ENCODE results near the gene PRPSAP1. TPM values are rescaled to one million over a fixed set of nuclear protein-coding genes. Genes with fewer than 3 reads are reported as not detected.

Gene PRPSAP1
- total and polyA plus RNA-seq, 8 donors, result 25.0 to 49.0 (median 38.4) TPM

- DNase-seq, result no peak
- no peaks in the 10 kb centered on the region for H3K27me3 ChIP-seq
- H3K27ac ChIP-seq, result no peak overlapping the region
- H3K9me3 ChIP-seq, result no peaks in the 10 kb centered on the region
- 75 to 91% (median 83%) methylated on average over 3 of the region's 3 CpGs for WGBS, 5 donors
- TF ChIP-seq POLR2AphosphoS5 (IDR thresholded peaks at IDR 0.05) (no peak), EP300 (IDR thresholded peaks at IDR 0.05) (no peak), POLR2A (IDR thresholded peaks at IDR 0.05) (no peak)
- TF ChIP-seq, protein P1, sequence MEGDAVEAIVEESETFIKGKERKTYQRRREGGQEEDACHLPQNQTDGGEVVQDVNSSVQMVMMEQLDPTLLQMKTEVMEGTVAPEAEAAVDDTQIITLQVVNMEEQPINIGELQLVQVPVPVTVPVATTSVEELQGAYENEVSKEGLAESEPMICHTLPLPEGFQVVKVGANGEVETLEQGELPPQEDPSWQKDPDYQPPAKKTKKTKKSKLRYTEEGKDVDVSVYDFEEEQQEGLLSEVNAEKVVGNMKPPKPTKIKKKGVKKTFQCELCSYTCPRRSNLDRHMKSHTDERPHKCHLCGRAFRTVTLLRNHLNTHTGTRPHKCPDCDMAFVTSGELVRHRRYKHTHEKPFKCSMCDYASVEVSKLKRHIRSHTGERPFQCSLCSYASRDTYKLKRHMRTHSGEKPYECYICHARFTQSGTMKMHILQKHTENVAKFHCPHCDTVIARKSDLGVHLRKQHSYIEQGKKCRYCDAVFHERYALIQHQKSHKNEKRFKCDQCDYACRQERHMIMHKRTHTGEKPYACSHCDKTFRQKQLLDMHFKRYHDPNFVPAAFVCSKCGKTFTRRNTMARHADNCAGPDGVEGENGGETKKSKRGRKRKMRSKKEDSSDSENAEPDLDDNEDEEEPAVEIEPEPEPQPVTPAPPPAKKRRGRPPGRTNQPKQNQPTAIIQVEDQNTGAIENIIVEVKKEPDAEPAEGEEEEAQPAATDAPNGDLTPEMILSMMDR (IDR thresholded peaks at IDR 0.05), result no peak
- no peaks in the 10 kb centered on the region for H3K4me1 ChIP-seq
- H3K36me3 ChIP-seq, result peaks cover 18 to 81% (median 73%) of the 10 kb centered on the region in 4 donors
- intact Hi-C loops (cut with DNase I; ENCODE audit: low total_unique reads), result no loop called here
- no peak overlapping the region for H3K4me3 ChIP-seq
Observed at GRCh38 chr17:76318586-76318985, 35.1 kb downstream of the PRPSAP1 start.

DNA sequence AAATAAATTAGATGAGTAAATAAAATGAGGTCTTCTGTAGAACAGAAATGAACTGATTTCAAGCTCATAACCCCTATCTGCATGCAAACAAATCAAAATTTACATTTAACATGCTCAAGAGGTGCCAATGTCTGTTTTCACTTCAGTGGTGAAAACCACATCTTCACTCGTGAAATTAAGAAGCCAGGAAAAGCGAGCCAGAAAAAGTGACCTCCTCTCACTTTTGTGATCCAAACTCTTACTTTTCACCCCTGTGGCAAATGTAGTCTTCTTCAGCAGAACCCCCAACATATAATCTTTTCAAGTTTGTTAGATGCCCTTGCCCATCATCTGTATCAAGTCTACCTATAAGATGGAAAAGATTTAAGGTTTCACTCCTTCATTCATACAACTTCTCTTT lies 36.2 kb downstream of the PRPSAP1 start:
- TF ChIP-seq, protein P1 (IDR thresholded peaks at IDR 0.05), result no peak
- TF ChIP-seq POLR2AphosphoS5 (IDR thresholded peaks at IDR 0.05) (no peak), EP300 (IDR thresholded peaks at IDR 0.05) (no peak), POLR2A (IDR thresholded peaks at IDR 0.05) (no peak)
- WGBS, 5 donors, result 82 to 93% (median 86%) methylated on average over 2 of the region's 2 CpGs
- H3K4me1 ChIP-seq, result no peaks in the 10 kb centered on the region
- intact Hi-C loops (cut with DNase I; ENCODE audit: low total_unique reads), result no loop called here
- H3K9me3 ChIP-seq, result no peaks in the 10 kb centered on the region
- H3K27ac ChIP-seq, result no peak overlapping the region
- no peak for DNase-seq
- no peaks in the 10 kb centered on the region for H3K27me3 ChIP-seq
- no peak overlapping the region for H3K4me3 ChIP-seq
- H3K36me3 ChIP-seq, result peaks cover 16 to 81% (median 74%) of the 10 kb centered on the region in 4 donors

DNA sequence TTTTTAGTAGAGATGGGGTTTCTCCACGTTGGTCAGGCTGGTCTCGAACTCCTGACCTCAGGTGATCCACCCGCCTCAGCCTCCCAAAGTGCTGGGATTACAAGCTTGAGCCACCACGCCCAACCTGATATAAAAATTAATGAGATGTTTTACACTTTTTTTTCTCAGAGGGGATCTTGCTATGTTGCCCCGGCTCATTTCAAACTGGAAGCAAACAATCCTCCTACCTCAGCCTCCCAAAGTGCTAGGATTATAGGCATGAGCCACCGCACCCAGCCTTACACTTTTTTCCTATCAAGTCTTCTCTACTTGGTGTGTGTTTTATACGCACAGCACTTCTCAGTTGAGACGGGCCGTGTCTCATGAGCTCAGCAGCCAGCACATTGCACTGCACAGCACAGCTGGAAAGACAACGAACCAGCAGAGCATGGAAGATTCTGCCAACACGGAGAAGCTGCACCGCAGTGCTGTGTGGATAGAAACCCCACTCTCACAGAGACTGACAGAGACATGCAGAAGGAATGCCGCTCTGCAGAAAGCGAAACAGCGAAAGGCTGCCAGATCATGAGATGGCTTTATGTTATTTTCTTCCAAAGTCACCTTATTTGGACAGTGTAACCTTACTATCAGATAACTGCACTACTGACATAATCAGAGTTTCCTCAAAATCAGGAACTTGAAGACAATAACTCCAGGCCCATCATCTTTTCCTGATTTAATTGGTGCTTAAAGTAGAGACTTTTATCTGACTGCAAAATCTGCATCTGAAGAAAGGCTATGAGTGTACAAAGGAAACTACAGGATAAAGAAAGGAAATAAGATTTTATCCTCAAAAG lies 39.1 kb downstream of the PRPSAP1 start:
- no peaks in the 10 kb centered on the region for H3K9me3 ChIP-seq
- intact Hi-C loops (cut with DNase I; ENCODE audit: low total_unique reads), result no loop called here
- WGBS, 5 donors, result 82 to 91% (median 90%) methylated on average over 15 of the region's 15 CpGs
- peaks cover 23 to 87% (median 80%) of the 10 kb centered on the region in 4 donors for H3K36me3 ChIP-seq
- TF ChIP-seq, protein P1 (IDR thresholded peaks at IDR 0.05), result no peak
- TF ChIP-seq EP300 (IDR thresholded peaks at IDR 0.05) (no peak), POLR2AphosphoS5 (IDR thresholded peaks at IDR 0.05) (no peak), POLR2A (IDR thresholded peaks at IDR 0.05) (no peak)
- no peak overlapping the region for H3K4me3 ChIP-seq
- no peaks in the 10 kb centered on the region for H3K4me1 ChIP-seq
- H3K27ac ChIP-seq, result no peak overlapping the region
- no peak for DNase-seq
- H3K27me3 ChIP-seq, result no peaks in the 10 kb centered on the region

- Histone ChIP-seq H3K36me3 (peaks cover 23 to 87% (median 84%) of the 10 kb centered on the region in 4 donors), H3K4me3 (no peak overlapping the region), H3K9me3 (no peaks in the 10 kb centered on the region), H3K4me1 (no peaks in the 10 kb centered on the region), H3K27ac (no peak overlapping the region), H3K27me3 (no peaks in the 10 kb centered on the region)
- WGBS, 5 donors, result 82 to 92% (median 86%) methylated on average over 9 of the region's 9 CpGs
- DNase-seq, result no peak
- intact Hi-C loops (cut with DNase I; ENCODE audit: low total_unique reads), result no loop called here
- TF ChIP-seq POLR2A (IDR thresholded peaks at IDR 0.05), result no peak
- no peak for TF ChIP-seq POLR2AphosphoS5 (IDR thresholded peaks at IDR 0.05)
- TF ChIP-seq, protein P1 (IDR thresholded peaks at IDR 0.05), result no peak
- TF ChIP-seq EP300 (IDR thresholded peaks at IDR 0.05), result no peak
Observed at GRCh38 chr17:76312735-76313134, 41.0 kb downstream of the PRPSAP1 start.
